Caco-2 (cell line): ENCODE results near the gene BRI3. TPM values are rescaled to one million over a fixed set of nuclear protein-coding genes. Genes with fewer than 3 reads are reported as not detected.

Experiments used
- BruUV-seq: library from RNA; stranded (reverse); fragments of 400-500 nt; replicated peaks from 2 replicates; lab custom pipeline; 2021; lab: Mats Ljungman, UMichigan
- CTCF ChIA-PET: fragments of 300-600 bp; sonication (Branson Sonifier 250); formaldehyde crosslinking; loops from one replicate; lab custom pipeline; 2022; ENCODE audit warnings: antibody characterized with exemption; lab: Charles Lee
- POLR2A ChIA-PET: fragments of 300-600 bp; sonication (Branson Sonifier 250); formaldehyde crosslinking; loops from one replicate; lab custom pipeline; 2022; ENCODE audit warnings: antibody characterized with exemption; lab: Charles Lee
- DNase-seq, 2 experiments: peaks; one replicate each; pipeline versions ENCODE4 v3.0.0 to v3.0.0-alpha.2; 2020 to 2022
- H3K27me3 ChIP-seq: replicated peaks from 2 replicates; pipeline ENCODE4 v1.6.0; 2011; ENCODE audit warnings: low read length; ENCODE audit not compliant: control insufficient read depth, insufficient read depth
- H3K36me3 ChIP-seq: 2 replicates; pipeline ENCODE4 v1.5.1; 2011; ENCODE audit warnings: low read length; ENCODE audit not compliant: control insufficient read depth, insufficient read depth
- H3K4me1 ChIP-seq: fragments of 250-450 bp; sonication (Bioruptor Pico); 2 replicates; pipeline ENCODE4 v1.5.1; 2020; ENCODE audit warnings: mild to moderate bottlenecking
- H3K4me3 ChIP-seq: 2 replicates; pipeline ENCODE4 v1.5.1; 2011; ENCODE audit warnings: low read depth, mild to moderate bottlenecking, control low read depth, low read length
- H3K9me3 ChIP-seq: fragments of 250-450 bp; sonication (Bioruptor Pico); 2 replicates; pipeline ENCODE4 v1.5.1; 2020; ENCODE audit warnings: mild to moderate bottlenecking, moderate library complexity
- H3K27ac Mint-ChIP-seq: one replicate; pipeline ENCODE4 v1.8.0; 2022; ENCODE audit warnings: mixed read lengths; ENCODE audit not compliant: unreplicated experiment
- H3K27me3 Mint-ChIP-seq: one replicate; pipeline ENCODE4 v1.8.0; 2022; ENCODE audit warnings: mixed read lengths; ENCODE audit not compliant: insufficient read depth, unreplicated experiment
- H3K36me3 Mint-ChIP-seq: one replicate; pipeline ENCODE4 v1.8.0; 2022; ENCODE audit warnings: mild to moderate bottlenecking, mixed read lengths; ENCODE audit not compliant: insufficient read depth, unreplicated experiment
- H3K4me1 Mint-ChIP-seq: one replicate; pipeline ENCODE4 v1.8.0; 2022; ENCODE audit warnings: low read depth, mixed read lengths; ENCODE audit not compliant: unreplicated experiment
- H3K4me3 Mint-ChIP-seq: one replicate; pipeline ENCODE4 v1.8.0; 2022; ENCODE audit warnings: mild to moderate bottlenecking, moderate library complexity, mixed read lengths; ENCODE audit not compliant: unreplicated experiment
- H3K9me3 Mint-ChIP-seq: one replicate; pipeline ENCODE4 v1.8.0; 2022; ENCODE audit warnings: mixed read lengths; ENCODE audit not compliant: unreplicated experiment
- intact Hi-C: fragments of 100-400 bp; cut with micrococcal nuclease; formaldehyde crosslinking; loops from one replicate; pipeline ENCODE4 v1.10.0; 2022; ENCODE audit not compliant: unreplicated experiment
- total RNA-seq: library from RNA; stranded (reverse); gene quantifications from 2 replicates; pipeline ENCODE4 v1.2.3, GENCODE V29; 2022
- TF ChIP-seq, protein P1 (sequence below), 2 experiments: fragments of 200-600 bp in 1 of 2; IDR thresholded peaks; 1 replicate in 1 of 2; 2 replicates in 1 of 2; pipeline versions ENCODE4 v1.5.1 to v1.8.0; 2011 to 2022; ENCODE audit warnings: antibody characterized with exemption in 1 of 2, control low read depth in 1 of 2, inconsistent platforms in 1 of 2, low read depth in 1 of 2, low read length in 1 of 2, mild to moderate bottlenecking in 1 of 2, moderate library complexity in 1 of 2; ENCODE audit not compliant: insufficient read depth in 1 of 2, severe bottlenecking in 1 of 2, unreplicated experiment in 1 of 2

BRI3 gene
- total RNA-seq, 1 experiment from 2014 or later: 224 TPM

DNA sequence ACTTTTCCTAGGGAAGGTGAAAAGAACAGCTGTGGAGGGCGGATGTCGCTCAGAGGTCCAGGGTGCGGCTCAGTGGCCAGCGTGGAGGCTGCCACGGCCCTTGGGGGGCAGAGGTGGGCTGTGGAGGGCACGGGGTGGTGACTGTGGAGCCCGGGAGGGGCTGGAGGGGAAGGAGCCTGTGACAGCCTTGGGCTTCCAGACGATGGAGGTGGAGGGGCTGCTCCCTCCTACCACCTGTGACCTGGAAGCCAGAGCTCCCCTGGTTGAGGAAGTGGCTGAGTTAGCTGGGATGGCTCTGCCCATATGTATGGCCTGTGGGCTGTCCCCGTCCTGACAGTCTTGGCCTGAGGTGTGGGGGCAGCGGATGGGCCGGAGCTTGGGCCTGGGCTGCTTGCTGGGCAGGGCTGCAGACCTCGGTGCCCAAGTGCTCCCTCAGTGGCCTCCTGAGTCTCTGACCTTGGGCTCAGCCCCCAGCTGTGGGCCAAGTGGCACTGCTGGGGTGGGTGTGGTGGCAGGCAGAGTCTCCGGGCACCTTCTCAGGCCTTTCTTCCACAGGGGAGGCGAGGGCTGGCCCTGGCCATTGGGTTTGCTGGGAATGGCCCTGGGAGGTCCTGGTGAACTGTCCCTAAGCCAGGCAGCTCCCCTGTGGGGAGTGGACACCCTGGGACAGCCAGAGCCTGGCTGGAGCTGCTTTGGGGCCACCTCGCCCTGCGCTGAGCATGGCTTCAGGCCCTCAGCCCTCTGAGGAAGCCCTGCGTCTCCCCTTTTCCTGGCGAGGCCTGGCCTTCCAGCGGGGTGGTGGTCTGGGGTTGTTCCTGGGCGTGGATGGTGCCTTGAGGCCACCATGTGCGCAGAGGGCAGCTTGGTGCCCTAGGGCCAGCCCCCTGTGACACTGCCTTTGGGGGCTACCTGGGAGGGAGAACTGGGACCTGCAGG lies 3.9 kb downstream of the BRI3 start:
- H3K4me3 Mint-ChIP-seq: peak overlapping the region; percentile 97
- DNase-seq: no peak
- no peaks in the 10 kb centered on the region for H3K9me3 Mint-ChIP-seq
- peaks cover 30% of the 10 kb centered on the region for H3K4me1 Mint-ChIP-seq
- no TSS peak for BruUV-seq
- H3K36me3 Mint-ChIP-seq: peaks cover 80% of the 10 kb centered on the region
- Histone ChIP-seq H3K9me3 (no peaks in the 10 kb centered on the region), H3K36me3 (peaks cover 3% of the 10 kb centered on the region), H3K4me1 (peaks cover 55% of the 10 kb centered on the region), H3K27me3 (no peaks in the 10 kb centered on the region), H3K4me3 (no peak overlapping the region)
- intact Hi-C loops: no loop called here
- CTCF ChIA-PET: no interaction called here
- peak overlapping the region; percentile 91 for H3K27ac Mint-ChIP-seq
- POLR2A ChIA-PET: interaction anchor here (0.7 kb wide), 1 partner anchor 116 kb away, joined by 3 read pairs; the partner anchor contains the start of gene BAIAP2L1
- TF ChIP-seq, protein P1, sequence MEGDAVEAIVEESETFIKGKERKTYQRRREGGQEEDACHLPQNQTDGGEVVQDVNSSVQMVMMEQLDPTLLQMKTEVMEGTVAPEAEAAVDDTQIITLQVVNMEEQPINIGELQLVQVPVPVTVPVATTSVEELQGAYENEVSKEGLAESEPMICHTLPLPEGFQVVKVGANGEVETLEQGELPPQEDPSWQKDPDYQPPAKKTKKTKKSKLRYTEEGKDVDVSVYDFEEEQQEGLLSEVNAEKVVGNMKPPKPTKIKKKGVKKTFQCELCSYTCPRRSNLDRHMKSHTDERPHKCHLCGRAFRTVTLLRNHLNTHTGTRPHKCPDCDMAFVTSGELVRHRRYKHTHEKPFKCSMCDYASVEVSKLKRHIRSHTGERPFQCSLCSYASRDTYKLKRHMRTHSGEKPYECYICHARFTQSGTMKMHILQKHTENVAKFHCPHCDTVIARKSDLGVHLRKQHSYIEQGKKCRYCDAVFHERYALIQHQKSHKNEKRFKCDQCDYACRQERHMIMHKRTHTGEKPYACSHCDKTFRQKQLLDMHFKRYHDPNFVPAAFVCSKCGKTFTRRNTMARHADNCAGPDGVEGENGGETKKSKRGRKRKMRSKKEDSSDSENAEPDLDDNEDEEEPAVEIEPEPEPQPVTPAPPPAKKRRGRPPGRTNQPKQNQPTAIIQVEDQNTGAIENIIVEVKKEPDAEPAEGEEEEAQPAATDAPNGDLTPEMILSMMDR (IDR thresholded peaks at IDR 0.05; ENCODE audit: insufficient read depth in 1 of 2, low read depth in 1 of 2, low read length in 1 of 2, severe bottlenecking in 1 of 2, unreplicated experiment in 1 of 2): no peak
- no peaks in the 10 kb centered on the region for H3K27me3 Mint-ChIP-seq

DNA sequence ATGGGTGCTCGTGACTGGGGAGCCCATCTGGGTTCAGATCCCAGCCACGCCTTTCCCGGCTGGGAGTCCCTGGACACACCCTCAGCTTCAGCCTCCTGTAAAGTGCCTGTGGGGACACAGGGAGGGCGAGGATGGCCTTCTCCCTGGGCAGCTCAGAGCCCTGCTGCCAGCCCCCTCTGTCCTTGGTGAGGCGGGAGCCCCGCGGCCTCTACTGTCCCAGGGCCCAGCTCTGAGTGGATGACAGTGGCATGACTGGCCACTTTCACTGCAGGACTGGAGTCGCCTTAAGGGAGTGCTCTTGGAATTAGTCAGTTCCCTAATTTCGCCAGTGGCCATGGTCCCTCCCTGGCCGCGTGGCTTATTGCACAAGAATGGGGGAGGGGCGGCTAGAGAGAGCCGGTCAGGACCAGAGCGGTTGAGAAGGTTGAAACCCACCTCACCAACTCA lies 4.6 kb downstream of the BRI3 start:
- H3K27me3 Mint-ChIP-seq: no peaks in the 10 kb centered on the region
- Histone ChIP-seq H3K27me3 (no peaks in the 10 kb centered on the region), H3K9me3 (no peaks in the 10 kb centered on the region), H3K4me3 (no peak overlapping the region), H3K4me1 (peaks cover 55% of the 10 kb centered on the region), H3K36me3 (peaks cover 3% of the 10 kb centered on the region)
- peak overlapping the region; percentile 47 for H3K4me3 Mint-ChIP-seq
- H3K4me1 Mint-ChIP-seq: peaks cover 30% of the 10 kb centered on the region
- CTCF ChIA-PET: no interaction called here
- intact Hi-C loops: no loop called here
- H3K36me3 Mint-ChIP-seq: peaks cover 82% of the 10 kb centered on the region
- H3K9me3 Mint-ChIP-seq: no peaks in the 10 kb centered on the region
- peak overlapping the region; percentile 87 for H3K27ac Mint-ChIP-seq
- BruUV-seq: no TSS peak
- POLR2A ChIA-PET: interaction anchor here (0.7 kb wide), 1 partner anchor 115 kb away, joined by 3 read pairs; the partner anchor contains the start of gene BAIAP2L1
- peak; percentile 58 to 68 for DNase-seq
- TF ChIP-seq, protein P1 (IDR thresholded peaks at IDR 0.05; ENCODE audit: insufficient read depth in 1 of 2, low read depth in 1 of 2, low read length in 1 of 2, severe bottlenecking in 1 of 2, unreplicated experiment in 1 of 2): no peak

DNA sequence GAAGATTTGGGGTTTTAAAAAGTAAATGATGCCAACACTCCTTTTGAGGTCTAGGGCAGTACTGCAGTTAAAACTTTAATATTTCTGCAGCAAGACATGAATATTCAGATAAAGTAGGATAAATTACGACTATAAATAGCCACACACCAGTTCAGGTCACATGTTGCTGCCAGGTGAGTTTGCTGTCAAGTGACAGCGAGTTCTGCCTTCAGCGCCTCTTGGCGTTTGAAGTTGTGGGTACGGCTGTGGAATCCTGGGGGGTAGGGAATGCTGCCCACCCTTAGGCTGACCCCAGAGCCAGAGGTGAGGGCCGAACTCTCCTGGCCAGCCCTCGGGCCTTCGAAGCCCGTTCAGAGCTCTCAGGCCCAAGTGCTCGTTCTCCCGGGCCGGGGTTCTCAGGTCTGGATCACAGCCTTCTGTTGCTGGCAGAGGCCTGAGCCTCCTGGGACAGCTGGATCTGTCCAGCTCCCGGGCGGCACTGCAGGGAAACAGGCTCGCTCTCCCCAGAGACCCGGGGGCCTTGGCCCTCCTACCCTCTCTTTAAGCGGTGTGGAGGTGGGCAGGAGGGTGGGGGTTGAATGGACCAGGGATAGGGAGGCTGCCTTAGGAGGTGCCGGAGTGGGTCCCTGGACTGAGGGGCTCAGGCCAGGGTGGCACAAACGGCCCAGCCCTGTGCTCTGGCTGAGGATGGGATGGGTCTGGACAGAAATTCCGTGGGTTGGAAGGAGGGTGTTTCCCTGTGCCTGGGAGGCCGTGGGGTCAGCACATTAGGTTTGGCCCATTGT lies 5.4 kb downstream of the BRI3 start:
- peak overlapping the region; percentile 87 for H3K27ac Mint-ChIP-seq
- H3K4me3 Mint-ChIP-seq: peak overlapping the region; percentile 47
- ChIA-PET POLR2A (no interaction called here), CTCF (no interaction called here)
- intact Hi-C loops: no loop called here
- peaks cover 6% of the 10 kb centered on the region for H3K36me3 ChIP-seq
- H3K4me3 ChIP-seq: no peak overlapping the region
- DNase-seq: no peak
- no TSS peak for BruUV-seq
- TF ChIP-seq, protein P1 (IDR thresholded peaks at IDR 0.05; ENCODE audit: insufficient read depth in 1 of 2, low read depth in 1 of 2, low read length in 1 of 2, severe bottlenecking in 1 of 2, unreplicated experiment in 1 of 2): no peak
- H3K4me1 Mint-ChIP-seq: peaks cover 30% of the 10 kb centered on the region
- peaks cover 55% of the 10 kb centered on the region for H3K4me1 ChIP-seq
- H3K9me3 ChIP-seq: no peaks in the 10 kb centered on the region
- H3K9me3 Mint-ChIP-seq: no peaks in the 10 kb centered on the region
- H3K36me3 Mint-ChIP-seq: peaks cover 89% of the 10 kb centered on the region
- H3K27me3 ChIP-seq: no peaks in the 10 kb centered on the region
- no peaks in the 10 kb centered on the region for H3K27me3 Mint-ChIP-seq
